Jurkat, Clone E6-1 (cell line): Measurements from ENCODE around the gene ZNF563. TPM values are rescaled to one million over a fixed set of nuclear protein-coding genes. Genes with fewer than 3 reads are reported as not detected.
A peak's percentile ranks its signal among the peaks of the same experiment; 100 is the strongest.
"Not testable (repeated sequence)": the region's sequence is repeated elsewhere in the genome, so short reads cannot be mapped to it uniquely, and the experiment has no call there.

Experiments used
- DNase-seq: peaks from one replicate; pipeline ENCODE4 v3.0.0-alpha.2; 2011; ENCODE audit warnings: low read depth, low spot score
- H3K4me3 ChIP-seq: 2 replicates; pipeline ENCODE4 v1.5.1; 2011; ENCODE audit warnings: mild to moderate bottlenecking, low read length, control low read depth, moderate library complexity
- polyA plus RNA-seq: library from polyadenylated mRNA; unstranded; fragments of >200 nt; gene quantifications from one replicate; pipeline ENCODE4 v1.2.1, GENCODE V29; 2012; ENCODE audit warnings: missing spikeins; ENCODE audit not compliant: insufficient read length, insufficient read depth

ZNF563 gene
- polyA plus RNA-seq: 3.3 TPM

DNA sequence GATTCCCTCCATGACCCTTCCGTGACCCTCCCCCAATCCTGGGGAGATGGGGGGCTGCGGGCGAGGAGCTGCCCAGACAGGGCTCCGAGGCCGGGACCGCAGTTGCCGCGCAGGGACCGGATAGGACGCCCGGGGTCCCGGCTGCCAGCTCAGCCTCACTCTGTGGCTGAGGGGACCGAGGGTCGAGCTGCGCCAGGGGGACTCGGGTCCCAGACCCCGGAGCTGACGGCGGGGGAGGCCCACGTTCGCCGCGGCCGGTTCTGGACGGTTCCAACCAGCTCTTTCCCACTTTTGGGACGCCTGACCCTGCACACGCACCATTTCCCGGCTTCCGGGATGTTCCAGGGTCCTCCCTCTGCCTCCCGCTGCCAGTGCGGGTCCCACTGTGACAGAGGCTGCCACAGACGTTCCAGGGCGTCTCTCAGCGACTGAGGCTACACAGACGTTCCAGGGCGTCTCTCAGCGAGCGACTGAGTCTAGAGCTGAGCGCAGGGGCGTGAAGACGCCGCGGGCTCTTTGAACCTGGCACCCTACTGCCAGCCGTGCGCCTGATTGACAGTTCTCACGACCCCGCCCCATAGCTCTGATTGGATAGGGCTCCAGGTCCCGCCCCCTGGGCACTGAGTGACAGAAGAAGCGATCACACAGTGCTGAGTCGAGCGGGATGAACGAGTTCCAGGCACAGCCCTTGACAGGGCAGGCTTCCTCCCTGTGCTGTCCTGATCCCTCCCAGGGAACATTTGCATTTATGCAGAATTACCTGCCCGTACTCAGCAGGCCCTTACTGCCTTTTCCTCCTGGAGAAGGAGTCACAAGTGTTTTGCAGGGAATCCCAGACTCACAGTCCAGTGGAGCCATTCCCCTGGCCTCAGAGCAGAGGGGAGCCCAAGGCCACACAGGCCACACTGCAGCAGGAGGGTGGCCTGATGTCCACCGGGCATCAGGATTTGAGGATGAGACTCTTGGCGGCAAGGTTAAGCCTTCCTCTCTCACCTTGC, at the start of gene ZNF563:
TSS of gene ZNF563 (minus strand) at position 472 of the 998 bp plus-strand sequence. CDS start at position 321, 151 bp downstream.
- DNase-seq: peak; percentile 98
- H3K4me3 ChIP-seq: peak within 1 kb of the TSS; percentile 72

DNA sequence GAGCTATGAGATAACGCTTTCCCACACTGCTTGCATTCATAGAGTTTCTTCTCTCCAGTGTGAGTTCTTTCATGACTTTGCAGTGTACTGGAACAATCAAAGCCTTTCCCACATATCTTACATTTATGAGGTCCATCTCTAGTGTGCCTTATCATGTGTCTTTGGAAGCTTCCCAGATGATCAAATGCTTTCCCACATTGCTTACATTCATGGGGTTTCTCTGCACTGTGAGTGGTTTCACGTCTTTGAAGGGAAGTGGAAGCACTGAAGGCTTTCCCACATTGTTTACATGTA, 47.0 kb upstream of the ZNF563 start:
- no peak overlapping the region for H3K4me3 ChIP-seq
- DNase-seq: no peak

DNA sequence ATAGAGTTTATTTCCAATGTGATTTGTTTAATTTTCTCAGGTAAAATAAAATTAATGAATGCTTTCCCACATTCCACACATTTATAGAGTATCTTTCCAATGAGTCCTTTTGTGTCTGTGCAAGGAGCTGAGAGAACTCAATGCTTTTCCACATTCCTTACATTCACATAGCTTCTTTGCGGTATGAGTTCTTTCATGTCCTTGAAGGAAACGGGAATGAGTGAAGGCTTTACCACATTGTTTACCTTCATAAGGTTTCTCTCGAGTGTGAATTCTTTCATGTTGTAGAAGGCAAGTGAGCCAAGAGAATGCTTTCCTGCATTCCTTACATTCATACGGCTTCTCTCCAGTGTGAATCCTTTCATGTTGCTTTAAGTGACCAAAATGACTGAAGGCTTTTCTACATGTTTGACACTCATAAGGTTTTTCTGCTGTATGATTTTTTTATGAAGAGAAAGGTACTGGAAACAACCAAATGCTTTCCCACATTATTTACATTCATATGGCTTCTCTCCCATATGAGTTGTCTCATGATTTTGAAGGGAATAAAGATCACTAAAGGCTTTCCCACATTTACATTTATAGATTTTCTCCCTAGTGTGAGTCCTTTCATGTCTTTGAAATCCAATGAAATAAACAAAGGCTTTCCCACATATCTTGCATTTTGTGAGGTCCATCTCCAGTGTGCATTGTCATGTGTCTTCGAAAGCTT, 46.5 kb upstream of the ZNF563 start:
- DNase-seq: no peak
- H3K4me3 ChIP-seq: no peak overlapping the region

DNA sequence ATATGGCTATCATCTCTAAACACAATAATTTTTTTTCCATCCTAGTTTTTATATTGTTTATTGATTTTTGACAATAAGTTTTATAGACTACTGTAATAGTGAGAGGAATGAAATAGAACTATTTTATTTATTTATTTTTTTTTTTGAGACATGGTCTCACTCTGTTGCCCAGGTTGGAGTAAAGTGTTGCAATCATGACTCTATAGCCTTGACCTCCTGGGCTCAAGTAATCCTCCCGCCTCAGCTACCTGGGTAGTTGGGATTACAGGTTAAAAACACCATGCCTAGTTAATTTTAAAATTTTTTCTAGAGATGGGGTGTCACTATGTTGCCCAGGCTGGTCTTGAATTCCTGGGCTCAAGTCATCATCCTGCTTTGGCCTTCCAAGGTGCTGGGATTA, 40.6 kb upstream of the ZNF563 start:
- no peak for DNase-seq

DNA sequence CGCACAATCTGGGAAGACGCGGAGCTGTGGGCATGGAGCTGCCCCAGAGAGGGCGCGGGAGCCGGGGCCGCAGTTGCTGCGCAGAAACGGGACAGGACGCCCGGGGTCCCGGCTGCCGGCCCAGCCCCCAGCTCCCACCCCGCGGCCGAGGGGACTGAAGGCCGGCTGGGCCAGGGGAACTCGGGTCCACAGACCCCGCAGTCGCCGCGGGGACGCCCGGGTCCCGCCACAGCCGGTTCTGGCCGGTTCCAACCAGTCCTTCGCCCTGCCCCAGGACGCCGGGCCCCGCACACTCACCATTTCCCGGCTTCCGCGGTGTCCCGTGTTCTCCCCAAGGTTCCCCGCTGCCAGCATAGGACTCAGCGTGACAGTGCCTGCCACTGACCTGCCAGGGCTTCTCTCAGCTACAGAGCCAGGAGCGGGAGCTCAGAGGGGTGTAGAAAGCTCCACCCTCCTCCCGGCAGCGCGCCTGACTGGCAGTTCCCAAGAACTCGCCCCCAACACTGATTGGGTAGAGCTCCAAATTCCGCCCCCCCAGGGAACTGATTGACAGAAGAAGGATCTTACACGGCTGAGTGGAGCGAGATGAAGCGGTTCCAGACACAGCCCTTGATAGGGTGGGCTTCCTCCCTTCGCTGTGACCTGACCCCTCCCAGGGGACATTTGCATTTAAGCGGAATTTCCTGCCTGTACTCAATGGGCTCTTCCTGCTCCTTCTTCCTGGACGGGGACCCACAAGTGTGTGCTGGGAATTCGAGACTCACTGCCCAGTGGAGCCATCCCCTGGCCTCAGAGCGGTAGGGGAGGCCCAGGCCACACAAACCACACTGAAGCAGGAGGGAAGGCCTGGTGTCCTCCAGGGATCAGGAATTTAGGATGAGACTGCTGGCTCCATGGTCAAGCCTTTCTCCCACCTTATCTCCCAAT, 32.1 kb upstream of the ZNF563 start, which contains the start of gene ZNF442:
TSS of gene ZNF442 (minus strand) at position 448 of the 927 bp plus-strand sequence. CDS start 2,052 bp downstream, outside the sequence.
- peak; percentile 96 for DNase-seq
- peak within 1 kb of the TSS; percentile 70 for H3K4me3 ChIP-seq

More for the DNA sequence above, 40.6 kb upstream of the ZNF563 start:
- no peak overlapping the region for H3K4me3 ChIP-seq

DNA sequence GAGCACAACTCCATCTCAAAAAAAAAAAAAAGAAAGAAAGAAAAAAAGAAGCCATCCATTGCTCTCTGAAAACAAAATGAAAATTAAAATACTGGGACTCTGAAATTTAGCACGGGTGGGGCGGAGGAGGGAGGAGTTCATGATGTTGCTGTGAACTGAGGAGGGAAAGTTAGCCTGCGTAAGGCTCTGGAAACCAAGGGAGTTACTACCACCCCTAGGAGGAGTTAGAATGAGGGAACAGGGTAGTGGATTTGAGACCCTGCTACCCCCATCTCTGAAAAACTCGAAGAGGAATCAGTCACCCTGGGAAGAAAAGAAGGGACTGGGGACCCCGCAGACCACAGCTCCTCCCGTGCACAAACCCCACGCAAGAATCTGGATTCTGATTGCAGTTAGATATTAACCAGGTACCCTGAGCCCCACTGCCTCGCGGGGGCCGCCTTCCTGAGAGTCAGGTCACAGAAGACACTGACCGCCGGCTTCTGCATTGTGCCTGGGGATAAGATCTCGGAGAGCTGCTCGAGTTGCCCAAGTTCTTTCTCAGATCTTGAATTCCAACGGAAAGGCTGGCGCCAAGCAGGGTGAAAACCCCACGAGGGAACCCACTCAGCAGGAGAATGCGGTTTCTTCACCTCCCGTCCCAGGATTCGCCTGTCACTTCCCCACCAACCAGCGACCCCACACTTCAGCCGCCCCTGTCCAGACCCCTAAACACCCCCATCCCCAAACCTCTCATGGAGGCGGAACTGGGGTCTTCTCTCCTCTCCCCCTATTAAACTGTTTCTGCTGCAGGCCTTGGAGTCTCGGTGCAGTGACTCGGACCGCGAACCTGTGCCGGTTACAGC, 31.2 kb upstream of the ZNF563 start:
- H3K4me3 ChIP-seq: peak overlapping the region; percentile 70
- no peak for DNase-seq

DNA sequence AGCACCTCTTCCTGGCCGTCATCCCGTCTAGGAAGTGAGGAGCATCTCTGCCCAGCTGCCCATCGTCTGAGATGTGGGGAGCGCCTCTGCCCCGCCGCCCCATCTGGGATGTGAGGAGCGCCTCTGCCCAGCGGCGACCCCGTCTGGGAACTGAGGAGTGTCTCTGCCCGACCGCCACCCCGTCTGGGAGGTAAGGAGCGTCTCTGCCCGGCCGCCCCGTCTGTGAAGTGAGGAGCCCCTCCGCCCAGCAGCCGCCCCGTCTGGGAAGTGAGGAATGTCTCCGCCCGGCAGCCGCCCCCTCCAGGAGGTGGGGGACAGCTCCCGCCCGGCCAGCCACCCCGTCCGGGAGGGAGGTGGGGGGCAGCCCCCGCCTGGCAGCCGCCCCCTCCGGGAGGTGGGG, 28.8 kb upstream of the ZNF563 start:
- DNase-seq, H3K4me3 ChIP-seq: not testable (repeated sequence)

DNA sequence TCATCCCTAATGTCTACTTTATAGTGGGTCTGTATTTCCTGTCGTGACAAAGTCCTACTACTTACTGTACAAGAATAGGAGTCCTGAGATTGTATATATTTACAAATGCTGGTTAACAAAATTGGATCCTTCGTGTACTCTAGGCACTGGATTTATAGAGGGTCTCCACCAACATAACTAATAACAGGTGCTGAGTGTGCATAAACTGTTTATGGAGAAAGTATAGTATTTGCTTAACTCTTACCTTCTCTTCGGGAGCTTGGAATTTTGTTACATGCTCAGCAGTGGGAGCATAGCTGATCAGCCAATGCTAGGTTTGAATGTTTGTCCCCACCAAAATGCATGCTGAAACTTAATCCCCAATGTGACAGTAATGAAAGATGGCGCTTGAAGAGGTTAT, 19.9 kb upstream of the ZNF563 start:
- DNase-seq: no peak

DNA sequence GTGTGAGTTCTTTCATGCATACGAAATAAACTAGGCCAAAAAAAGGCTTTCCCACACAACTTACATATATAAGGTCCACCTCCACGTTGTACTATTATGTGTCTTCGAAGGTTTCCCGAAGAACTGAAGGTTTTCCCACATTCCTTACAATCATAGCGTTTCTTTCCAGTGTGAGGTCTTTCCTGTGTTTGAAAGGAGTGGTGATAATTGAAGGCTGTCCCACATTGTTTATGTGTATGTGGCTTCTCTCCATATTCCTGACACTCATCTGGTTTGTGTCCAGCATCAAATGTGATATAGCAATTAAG, 17.4 kb upstream of the ZNF563 start:
- DNase-seq: no peak
- no peak overlapping the region for H3K4me3 ChIP-seq

More for the DNA sequence above, 19.9 kb upstream of the ZNF563 start:
- H3K4me3 ChIP-seq: no peak overlapping the region

DNA sequence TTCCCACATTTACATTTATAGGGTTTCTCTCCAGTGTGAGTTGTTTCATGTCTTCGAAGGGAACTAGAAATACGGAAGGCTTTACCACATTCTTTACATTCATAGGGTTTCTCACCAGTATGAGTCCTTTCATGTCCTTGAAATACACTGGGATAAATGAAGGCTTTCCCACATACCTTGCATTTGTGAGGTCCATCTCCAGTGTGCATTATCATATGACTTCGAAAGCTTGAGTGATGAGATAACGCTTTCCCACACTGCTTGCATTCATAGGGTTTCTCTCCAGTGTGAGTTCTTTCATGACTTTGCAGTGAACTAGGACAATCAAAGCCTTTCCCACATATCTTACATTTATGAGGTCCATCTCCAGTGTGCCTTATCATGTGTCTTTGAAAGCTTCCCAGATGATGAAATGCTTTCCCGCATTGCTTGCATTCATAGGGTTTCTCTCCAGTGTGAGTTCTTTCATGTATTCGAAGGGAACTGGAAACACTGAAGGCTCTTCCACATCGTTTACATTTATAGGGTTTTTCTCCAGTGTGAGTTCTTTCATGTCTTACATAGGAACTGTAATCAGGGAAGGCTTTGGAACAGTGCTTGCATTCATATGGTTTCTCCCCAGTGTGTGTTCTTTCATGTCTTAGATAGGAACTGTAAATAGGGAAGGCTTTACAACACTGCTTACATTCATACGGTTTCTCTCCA, 16.9 kb upstream of the ZNF563 start:
- DNase-seq: no peak
- no peak overlapping the region for H3K4me3 ChIP-seq

DNA sequence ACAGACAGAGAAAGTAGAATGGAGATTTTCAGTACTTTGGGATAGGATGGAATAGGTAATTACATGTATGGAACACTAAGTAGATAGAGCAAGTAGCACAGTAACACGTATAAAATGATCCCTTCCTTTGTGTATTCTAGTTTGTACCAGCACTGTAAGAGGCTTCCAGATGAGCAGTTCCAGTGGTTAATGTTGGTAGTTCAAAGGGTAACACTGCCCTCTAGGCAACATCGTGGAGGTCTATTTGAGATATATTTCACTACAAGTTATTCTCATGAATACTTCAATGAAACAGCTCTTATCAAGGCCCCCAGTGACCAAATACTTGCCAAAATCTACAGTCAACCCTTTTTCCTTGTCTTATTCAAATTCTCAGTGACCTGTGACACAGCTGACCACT, 13.5 kb upstream of the ZNF563 start:
- no peak for DNase-seq
- no peak overlapping the region for H3K4me3 ChIP-seq

DNA sequence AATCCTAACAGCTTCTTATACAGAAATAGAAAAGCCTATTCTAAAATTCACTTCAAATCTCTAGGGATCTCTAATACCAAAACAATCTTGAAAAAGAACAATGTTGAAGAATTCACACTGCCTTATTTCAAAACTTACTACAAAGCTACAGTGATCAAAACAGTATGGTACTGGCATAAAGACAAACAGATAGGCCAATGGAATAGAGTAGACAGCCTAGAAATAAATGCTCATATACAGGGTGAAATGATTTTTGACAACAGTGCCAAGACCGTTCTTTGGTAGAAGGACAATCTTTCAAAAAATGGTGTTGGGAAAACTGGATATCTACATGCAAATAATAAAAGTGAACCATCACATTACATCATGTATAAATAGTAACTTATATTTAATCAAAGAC, 11.8 kb upstream of the ZNF563 start:
- H3K4me3 ChIP-seq: no peak overlapping the region
- no peak for DNase-seq

DNA sequence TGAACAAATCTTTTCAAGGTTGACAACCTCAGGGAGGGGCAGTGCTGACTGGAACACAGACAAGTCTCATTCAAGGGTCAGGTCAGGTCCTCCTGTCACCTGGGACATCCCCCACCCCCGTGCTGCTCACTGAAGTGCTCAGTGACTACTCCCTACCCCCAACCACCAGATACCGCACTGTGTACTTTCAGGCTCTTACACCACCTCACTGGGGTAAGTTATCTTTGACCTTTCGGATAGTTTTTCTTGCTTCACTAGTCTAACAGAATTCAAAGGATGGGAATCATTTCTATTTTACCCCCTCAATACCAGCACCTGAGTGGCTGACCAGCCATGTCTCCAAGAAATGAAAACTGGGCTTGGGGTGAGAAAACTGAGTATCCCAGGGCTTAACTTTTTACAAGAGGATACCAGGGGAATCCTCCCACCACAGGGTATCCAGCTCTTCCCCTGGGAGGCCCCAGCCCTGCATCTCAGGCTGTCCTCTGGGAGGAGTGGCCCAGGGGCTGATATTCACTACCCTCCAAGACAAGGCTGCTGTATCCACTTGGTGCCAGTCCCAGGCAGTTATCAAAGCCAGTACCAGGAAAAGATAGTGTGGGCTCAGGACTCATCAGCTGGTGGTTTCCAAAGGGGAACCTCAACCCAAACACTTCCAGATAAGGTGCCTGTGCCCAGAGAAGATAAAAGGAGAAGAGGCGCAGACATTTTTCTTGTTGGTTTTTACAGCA, 2.1 kb downstream of the ZNF563 start:
- H3K4me3 ChIP-seq: no peak overlapping the region
- peak; percentile 69 for DNase-seq

DNA sequence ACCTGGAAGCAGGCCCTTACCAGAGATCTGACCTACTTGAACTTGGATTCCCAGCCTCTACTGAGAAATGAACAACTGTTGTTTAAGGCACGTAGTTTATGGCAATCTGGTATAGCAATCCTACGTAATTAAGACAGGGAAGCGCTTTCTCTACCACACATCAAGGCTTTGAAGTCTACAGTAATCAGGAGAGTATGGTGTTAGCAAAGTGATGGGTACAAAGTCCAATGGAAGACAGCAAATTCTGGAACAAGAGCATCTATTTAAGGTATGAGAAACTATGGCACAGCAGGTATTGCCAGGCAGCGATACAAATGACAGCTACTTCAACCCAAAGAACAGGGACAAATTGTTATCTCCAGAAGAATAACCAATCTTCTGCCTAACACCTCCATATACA, 3.1 kb downstream of the ZNF563 start:
- H3K4me3 ChIP-seq: no peak overlapping the region
- DNase-seq: no peak

DNA sequence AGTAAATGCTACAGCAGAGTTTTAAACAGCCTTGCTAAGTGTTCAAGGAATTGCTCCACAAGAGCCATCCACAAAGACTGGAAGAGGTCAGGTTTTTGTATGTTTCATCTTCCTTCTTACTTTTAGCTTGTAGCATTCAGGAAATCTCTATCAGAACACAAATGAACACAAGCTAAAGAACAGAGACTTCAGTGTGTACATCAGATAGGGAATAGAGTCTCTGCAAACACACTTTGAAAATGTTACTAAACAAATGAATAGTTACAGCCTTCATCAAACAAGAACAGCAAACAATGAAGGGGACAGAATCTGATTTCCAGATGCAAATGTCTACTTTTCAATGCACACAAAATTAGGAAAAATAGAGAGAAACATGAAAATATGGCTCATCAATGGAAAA, 7.7 kb downstream of the ZNF563 start:
- no peak overlapping the region for H3K4me3 ChIP-seq
- no peak for DNase-seq

DNA sequence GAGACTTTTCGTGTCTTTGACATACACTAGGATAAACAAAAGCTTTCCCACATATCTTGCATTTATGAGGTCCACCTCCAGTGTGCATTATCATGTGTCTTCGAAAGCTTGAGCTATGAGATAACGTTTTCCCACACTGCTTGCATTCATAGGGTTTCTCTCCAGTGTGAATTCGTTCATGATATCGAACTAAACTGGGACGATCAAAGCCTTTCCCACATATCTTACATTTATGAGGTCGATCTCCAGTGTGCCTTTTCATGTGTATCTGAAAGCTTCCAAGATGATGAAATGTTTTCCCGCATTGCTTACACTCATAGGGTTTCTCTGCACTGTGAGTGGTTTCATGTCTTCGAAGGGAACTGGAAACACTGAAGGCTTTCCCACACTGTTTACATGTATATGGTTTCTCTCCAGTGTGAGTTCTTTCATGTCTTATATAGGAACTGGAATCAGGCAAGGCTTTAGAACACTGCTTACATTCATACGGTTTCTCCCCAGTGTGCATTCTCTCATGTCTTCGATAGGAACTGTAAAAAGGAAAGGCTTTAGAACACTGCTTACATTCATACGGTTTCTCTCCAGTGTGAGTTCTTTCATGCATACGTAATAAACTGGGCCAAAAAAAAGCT, 14.5 kb downstream of the ZNF563 start:
- no peak overlapping the region for H3K4me3 ChIP-seq
- no peak for DNase-seq

DNA sequence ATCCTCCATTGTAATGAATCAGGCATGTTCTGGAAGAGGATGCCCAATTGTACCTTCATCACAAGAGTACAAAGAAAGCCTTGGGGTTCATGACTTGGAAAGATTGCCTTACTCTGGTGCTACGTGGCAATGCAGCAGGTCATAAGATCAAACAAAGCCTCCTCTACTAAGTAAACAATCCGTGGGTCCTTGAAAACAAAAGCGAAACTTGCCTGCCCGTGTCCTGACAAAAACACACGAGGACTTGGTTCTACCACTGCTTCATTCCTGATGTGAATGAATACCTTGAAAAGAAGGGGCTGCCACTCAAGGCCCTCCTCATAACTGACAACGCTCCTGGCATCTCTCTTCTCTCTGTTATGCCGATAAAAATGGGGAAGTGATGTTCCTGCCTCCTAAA, 18.9 kb downstream of the ZNF563 start:
- no peak overlapping the region for H3K4me3 ChIP-seq
- no peak for DNase-seq
